ENCODE results near the gene ASB2.

The ASB2 gene

GRCh38 chr14:94001016-94001415 lies 24.6 kb upstream of the ASB2 start:
- no peak for DNase-seq

- no peak for DNase-seq
Measured at GRCh38 chr14:94000267-94000666, 23.9 kb upstream of the ASB2 start.

GRCh38 chr14:93999573-93999972 lies 23.2 kb upstream of the ASB2 start:
- DNase-seq, result no peak

GRCh38 chr14:93998871-93999403 lies 22.6 kb upstream of the ASB2 start:
- no peak for DNase-seq

- DNase-seq, result no peak
Measured at GRCh38 chr14:93997916-93998870, 21.8 kb upstream of the ASB2 start.

GRCh38 chr14:93997082-93997481 lies 20.7 kb upstream of the ASB2 start, which contains the start of gene CCDC197:
CCDC197 (plus strand) TSS chr14:93997301; CDS start chr14:93998132, 831 bp downstream.
- no peak for DNase-seq

- DNase-seq, result no peak
Measured at GRCh38 chr14:93996130-93996695, 19.8 kb upstream of the ASB2 start.

GRCh38 chr14:93994919-93995682 lies 18.7 kb upstream of the ASB2 start:
- no peak for DNase-seq

- DNase-seq, result no peak
Measured at GRCh38 chr14:93993382-93993781, 17.0 kb upstream of the ASB2 start.

- DNase-seq, result no peak
Measured at GRCh38 chr14:93991649-93992048, 15.3 kb upstream of the ASB2 start.

- no peak for DNase-seq
Measured at GRCh38 chr14:93991212-93991611, 14.8 kb upstream of the ASB2 start.

- no peak for DNase-seq
Measured at GRCh38 chr14:93989939-93990338, 13.6 kb upstream of the ASB2 start.

GRCh38 chr14:93987815-93988476 lies 11.6 kb upstream of the ASB2 start:
- no peak for DNase-seq

GRCh38 chr14:93987376-93987775 lies 11.0 kb upstream of the ASB2 start:
- DNase-seq, result no peak

- DNase-seq, result no peak
Measured at GRCh38 chr14:93986955-93987354, 10.6 kb upstream of the ASB2 start.

- DNase-seq, result no peak
Measured at GRCh38 chr14:93984987-93985410, 8.6 kb upstream of the ASB2 start.

- DNase-seq, result no peak
Measured at GRCh38 chr14:93984070-93984469, 7.7 kb upstream of the ASB2 start.

- DNase-seq, result no peak
Measured at GRCh38 chr14:93982230-93983007, 6.0 kb upstream of the ASB2 start.

- DNase-seq, result no peak
Measured at GRCh38 chr14:93981316-93982229, 5.2 kb upstream of the ASB2 start.

GRCh38 chr14:93980456-93981201 lies 4.3 kb upstream of the ASB2 start:
- DNase-seq, result no peak

Data from NCI-H1092 treated with DMSO at 0.1 percent for 48 hours (cell line).